Omental fat pad (tissue), 4 donors: ENCODE measurements around the gene TOM1L2. TPM values are rescaled to one million over a fixed set of nuclear protein-coding genes. Genes with fewer than 3 reads are reported as not detected.
"Not testable (repeated sequence)": the region's sequence is repeated elsewhere in the genome, so short reads cannot be mapped to it uniquely, and the experiment has no call there.

ENCODE experiments used
- ATAC-seq: fragments of 150-250 bp; one replicate; pipeline ENCODE4 v1.9.1; 2016; ENCODE audit warnings: mild to moderate bottlenecking, moderate library complexity; ENCODE audit not compliant: low FRiP score
- DNase-seq: peaks from one replicate; pipeline ENCODE4 v3.0.0-alpha.2; 2019; ENCODE audit warnings: low spot score
- CTCF ChIP-seq, 3 donors: fragments of 450-650 bp; IDR thresholded peaks; one replicate each; pipeline ENCODE4 v1.5.1; 2016 to 2017; ENCODE audit warnings: antibody characterized with exemption in 3 of 3, mild to moderate bottlenecking in 3 of 3, moderate library complexity in 2 of 3
- total RNA-seq, 4 donors: library from RNA; depleted of rRNA; stranded (reverse); fragments of >200 nt; gene quantifications; one replicate each; pipeline ENCODE4 v1.1.0, GENCODE V29; 2016

Gene TOM1L2
- total RNA-seq, 4 donors from 2014 or later = 25.9 to 30.3 (median 27.6) TPM

- no peak for TF ChIP-seq CTCF (IDR thresholded peaks at IDR 0.05)
- DNase-seq (no peak), ATAC-seq (no peak)
Measured at GRCh38 chr17:18005496-18005895, 33.3 kb upstream of the TOM1L2 start.

GRCh38 chr17:18004884-18005305 is 32.7 kb upstream of the TOM1L2 start:
- no peak for TF ChIP-seq CTCF (IDR thresholded peaks at IDR 0.05)
- ATAC-seq = no peak
- DNase-seq = no peak

GRCh38 chr17:18004345-18004744 is 32.1 kb upstream of the TOM1L2 start:
- DNase-seq (no peak), ATAC-seq (no peak)
- TF ChIP-seq CTCF (IDR thresholded peaks at IDR 0.05) = no peak

- no peak for ATAC-seq
- no peak for TF ChIP-seq CTCF (IDR thresholded peaks at IDR 0.05)
- no peak for DNase-seq
Measured at GRCh38 chr17:18002171-18002570, 30.0 kb upstream of the TOM1L2 start.

- ATAC-seq = no peak
- no peak for DNase-seq
- TF ChIP-seq CTCF (IDR thresholded peaks at IDR 0.05) = no peak
Measured at GRCh38 chr17:18000030-18000408, 27.8 kb upstream of the TOM1L2 start.

- no peak for DNase-seq
- TF ChIP-seq CTCF (IDR thresholded peaks at IDR 0.05) = no peak
- ATAC-seq = no peak
Measured at GRCh38 chr17:17999364-18000029, 27.3 kb upstream of the TOM1L2 start.

GRCh38 chr17:17998934-17999333 is 26.7 kb upstream of the TOM1L2 start:
- TF ChIP-seq CTCF (IDR thresholded peaks at IDR 0.05) = no peak
- no peak for ATAC-seq
- no peak for DNase-seq

GRCh38 chr17:17995887-17996286 is 23.7 kb upstream of the TOM1L2 start:
- ATAC-seq, DNase-seq: not testable (repeated sequence)
